Fibroblast of lung (primary cell): Measurements from ENCODE around the gene DOK6.

Experiments used
- EZH2 ChIP-seq: IDR thresholded peaks from 2 replicates; pipeline ENCODE4 v1.5.1; 2012; ENCODE audit warnings: low read length, control low read depth, mild to moderate bottlenecking; ENCODE audit errors: missing control alignments
- TF ChIP-seq, protein P1 (sequence below), 2 donors: IDR thresholded peaks in 1 of 2; conservative IDR thresholded peaks in 1 of 2; 1 replicate in 1 of 2; 2 replicates in 1 of 2; pipeline ENCODE4 v1.5.1; 2011 to 2012; ENCODE audit warnings: low read length in 2 of 2, control low read depth in 1 of 2, inconsistent platforms in 1 of 2, low read depth in 1 of 2, mild to moderate bottlenecking in 1 of 2

DNA sequence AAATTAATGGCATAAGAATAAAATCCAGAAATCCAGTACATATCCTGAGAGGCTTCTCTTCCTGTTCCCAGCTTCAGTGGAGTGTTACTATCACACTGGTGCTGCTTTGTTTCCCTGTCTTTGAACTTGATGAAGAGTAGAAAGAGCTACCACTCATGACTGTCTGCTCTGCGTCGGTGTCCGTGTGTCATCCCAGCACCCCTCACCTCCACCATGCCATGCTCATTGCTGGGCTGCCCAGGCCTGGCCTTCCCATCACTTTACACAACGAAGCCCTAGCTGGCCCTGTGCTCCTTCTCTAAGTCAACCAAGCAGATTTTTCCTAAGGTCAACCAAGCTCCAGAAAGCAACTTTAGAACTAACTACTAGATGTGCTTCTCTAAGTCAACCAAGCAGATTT, 215.4 kb downstream of the DOK6 start:
- TF ChIP-seq, protein P1, sequence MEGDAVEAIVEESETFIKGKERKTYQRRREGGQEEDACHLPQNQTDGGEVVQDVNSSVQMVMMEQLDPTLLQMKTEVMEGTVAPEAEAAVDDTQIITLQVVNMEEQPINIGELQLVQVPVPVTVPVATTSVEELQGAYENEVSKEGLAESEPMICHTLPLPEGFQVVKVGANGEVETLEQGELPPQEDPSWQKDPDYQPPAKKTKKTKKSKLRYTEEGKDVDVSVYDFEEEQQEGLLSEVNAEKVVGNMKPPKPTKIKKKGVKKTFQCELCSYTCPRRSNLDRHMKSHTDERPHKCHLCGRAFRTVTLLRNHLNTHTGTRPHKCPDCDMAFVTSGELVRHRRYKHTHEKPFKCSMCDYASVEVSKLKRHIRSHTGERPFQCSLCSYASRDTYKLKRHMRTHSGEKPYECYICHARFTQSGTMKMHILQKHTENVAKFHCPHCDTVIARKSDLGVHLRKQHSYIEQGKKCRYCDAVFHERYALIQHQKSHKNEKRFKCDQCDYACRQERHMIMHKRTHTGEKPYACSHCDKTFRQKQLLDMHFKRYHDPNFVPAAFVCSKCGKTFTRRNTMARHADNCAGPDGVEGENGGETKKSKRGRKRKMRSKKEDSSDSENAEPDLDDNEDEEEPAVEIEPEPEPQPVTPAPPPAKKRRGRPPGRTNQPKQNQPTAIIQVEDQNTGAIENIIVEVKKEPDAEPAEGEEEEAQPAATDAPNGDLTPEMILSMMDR (conservative IDR thresholded peaks at IDR 0.05 in 1 of 2, IDR thresholded peaks at IDR 0.05 in 1 of 2; ENCODE audit: low read depth in 1 of 2, low read length in 2 of 2) = no peak
- no peak for TF ChIP-seq EZH2
